HG03139 (cell line): ENCODE data around the gene UBE2F.
"Not testable (repeated sequence)": the region's sequence is repeated elsewhere in the genome, so short reads cannot be mapped to it uniquely, and the experiment has no call there.

Experiments used
- ATAC-seq: cut with Tn5 transposase; IDR thresholded peaks from one replicate; pipeline ENCODE4 v1.9.1; 2021; ENCODE audit not compliant: unreplicated experiment

UBE2F gene

DNA sequence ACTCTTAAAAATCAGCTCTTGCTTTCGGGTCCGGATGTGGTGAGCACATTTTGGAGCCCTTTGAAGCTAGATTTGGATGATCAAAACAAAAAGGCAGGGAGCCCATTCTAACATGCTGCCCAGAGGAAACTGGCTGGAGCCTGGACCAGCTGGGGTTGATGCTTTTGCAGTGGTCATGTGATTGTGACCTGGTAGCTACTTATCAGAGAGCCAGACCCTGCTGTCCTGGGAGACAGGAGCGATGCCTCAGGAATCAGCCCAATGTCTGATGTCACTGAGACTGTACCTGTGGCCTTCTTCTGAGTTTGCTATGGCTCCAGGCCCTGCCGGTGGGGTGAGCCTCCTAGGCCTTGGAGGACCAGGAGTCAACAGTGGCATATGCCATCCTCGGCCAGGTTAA is 75.3 kb downstream of the UBE2F start:
- no peak for ATAC-seq

DNA sequence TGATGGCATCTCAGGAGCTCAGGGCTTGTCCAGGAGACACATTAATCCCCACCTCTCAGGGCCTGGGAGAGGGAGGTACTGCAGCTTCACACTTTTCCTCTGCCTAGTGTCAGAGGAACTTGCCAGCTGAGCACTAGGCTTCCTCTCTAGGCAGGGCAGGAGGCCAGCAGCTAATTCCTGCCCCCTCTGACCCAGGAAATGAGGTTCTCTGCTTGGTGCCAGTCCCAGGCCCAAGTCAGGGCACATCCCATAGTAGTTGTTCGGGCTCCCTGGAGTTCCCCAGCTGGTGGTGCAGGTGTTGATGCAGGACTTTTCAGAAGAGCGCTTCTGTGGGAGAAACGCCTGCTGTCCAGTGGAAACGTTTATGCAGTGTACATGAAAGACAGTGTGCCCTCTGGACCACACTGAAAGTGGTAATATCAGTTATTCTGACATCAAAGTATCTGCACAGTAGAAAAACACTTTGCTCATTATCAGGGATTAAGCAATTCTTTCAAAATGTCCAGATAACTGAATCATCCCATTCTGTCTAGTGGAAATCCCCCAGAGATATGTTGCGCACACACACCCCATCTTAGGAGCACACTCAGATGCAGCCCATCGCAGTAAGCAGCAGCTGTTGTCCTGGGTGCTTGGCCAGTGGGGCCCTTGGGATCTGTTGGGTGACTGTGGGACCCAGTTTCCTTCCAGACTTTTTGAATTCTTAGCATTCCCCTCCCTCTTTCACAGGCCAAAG is 76.2 kb downstream of the UBE2F start:
- no peak for ATAC-seq

DNA sequence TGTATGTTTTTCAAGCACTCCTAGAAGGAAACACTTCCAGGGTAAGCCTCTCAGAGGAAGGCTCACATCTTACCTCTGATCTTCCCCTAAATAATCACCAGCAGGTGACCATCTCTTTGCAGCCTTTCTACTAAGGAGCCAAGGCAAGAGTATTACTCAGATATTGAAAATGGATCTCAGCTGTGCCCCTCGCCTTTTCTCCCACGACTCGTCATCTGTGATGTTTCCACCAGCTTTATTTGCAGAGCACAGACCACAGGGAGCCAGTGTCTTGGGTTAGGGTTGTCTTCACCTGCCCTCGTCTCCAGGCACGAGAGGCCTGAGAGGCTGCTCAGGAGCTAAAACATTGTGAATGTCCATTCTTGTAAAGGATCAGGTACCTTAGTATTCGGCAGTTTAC is 77.0 kb downstream of the UBE2F start:
- ATAC-seq, result no peak

DNA sequence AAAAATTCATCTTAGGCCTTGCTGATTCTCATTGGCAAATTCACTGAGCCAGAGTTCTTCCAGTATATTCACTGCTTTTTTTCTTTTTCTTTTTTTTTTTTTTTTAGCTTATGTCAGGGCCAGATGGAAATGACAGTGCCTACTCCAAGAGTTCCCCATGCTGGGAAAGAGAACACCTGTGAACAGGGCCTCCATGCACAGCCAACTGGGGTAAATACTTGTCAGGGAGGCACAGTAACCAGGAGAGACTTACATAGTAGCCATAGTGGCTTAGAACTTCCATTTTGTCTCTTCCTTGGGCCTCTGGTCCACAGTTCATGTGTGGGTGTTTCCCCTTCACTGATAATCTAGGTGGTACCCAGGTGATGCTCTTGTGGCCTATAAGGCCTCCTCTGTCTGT is 78.8 kb downstream of the UBE2F start:
- ATAC-seq, result no peak

DNA sequence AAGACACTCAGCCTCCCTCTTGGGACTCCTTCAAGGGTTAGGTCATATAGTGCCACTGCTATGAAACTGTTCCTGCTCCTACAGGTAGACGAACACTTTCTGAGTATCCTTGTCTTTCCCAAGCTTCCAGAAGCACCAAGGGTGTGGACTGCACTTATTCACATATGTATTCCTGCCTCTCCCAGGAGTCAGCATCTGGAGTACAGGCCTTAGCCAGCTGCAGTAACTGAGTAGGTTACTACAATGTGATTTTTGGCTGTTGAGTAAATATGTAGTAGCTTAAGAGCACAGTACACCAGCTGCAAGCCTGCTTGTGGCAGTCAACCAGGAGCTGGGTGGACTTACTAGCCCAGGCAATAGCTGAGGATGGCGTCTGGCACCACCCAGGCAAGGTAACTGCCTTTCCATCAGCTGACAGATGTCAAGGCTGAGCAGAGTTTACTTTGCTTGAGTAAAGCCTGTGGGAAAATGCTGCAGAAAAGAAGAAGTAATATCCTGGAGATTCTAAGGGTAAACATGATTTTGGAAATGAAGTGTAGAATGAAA is 80.0 kb downstream of the UBE2F start:
- no peak for ATAC-seq

DNA sequence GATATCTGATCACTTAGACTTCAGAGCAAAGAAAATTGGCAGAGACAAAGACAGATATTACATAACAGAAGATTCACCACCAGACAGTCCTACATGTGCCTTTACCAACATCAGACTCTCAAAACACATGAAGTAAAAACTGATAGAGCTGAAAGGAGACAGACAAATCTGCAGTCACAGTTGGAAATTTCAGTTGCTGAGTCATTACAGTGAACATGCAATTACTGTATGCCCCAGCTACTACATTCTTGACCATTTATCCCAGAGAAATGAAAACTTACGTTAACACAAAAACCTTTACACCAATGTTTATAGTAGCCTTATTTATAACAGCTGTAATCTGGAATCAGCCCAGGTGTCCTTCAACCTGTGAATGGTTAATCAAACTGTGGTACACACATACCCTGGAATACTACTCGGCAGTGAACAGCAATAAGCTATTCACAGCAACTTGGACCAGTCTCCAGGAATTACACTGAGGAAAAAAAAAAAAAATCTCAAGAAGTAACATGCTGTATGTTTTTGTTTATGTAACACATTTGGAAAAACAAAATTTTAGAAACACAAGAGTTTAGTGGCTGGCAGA is 86.5 kb downstream of the UBE2F start:
- no peak for ATAC-seq

DNA sequence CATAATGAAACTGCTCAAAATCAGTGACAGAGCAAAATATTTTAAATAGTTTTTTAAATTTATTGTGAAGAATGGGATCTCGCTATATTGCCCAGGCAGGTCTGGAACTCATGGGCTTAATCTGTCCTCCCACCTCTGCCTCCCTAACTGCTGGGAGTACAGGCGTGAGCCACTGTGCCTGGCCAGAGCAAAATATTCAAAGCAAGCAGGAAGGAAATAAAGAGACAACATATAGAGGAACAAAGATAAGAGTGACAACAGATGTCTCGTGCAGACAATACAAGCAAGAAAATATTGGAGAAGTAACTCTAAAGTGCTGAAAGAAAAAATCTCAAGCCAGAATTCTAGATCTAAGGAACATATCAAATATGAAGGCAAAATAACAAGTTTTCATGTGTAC is 89.0 kb downstream of the UBE2F start:
- no peak for ATAC-seq

DNA sequence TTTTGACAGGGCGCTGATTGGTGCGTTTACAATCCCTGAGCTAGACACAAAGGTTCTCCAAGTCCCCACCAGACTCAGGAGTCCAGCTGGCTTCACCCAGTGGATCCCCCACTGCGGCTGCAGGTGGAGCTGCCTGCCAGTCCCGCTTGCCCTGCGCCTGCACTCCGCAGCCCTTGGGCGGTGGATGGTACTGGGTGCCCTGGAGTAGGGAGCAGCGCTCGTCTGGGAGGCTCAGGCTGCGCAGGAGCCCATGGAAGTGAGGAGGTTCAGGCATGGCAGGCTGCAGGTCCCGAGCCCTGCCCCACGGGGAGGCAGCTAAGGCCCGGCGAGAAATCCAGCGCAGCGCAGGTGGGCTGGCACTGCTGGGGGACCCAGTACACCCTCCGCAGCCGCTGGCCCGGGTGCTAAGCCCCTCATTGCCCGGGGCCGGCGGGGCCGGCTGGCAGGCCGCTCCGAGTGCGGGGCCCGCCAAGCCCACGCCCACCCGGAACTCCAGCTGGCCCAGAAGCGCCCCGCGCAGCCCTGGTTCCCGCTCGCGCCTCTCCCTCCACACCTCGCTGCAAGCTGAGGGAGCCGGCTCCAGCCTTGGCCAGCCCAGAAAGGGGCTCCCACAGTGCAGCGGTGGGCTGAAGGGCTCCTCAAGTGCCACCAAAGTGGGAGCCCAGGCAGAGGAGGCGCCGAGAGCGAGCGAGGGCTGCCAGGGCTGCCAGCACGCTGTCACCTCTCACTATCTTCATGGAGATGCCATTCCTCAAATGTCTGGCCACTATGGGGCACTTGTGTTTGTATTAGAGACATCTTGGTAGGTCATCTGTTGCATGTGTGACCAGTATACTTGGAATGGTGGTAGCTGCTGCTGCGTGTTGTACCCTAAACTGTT is 91.1 kb downstream of the UBE2F start:
- ATAC-seq, result not testable (repeated sequence)

DNA sequence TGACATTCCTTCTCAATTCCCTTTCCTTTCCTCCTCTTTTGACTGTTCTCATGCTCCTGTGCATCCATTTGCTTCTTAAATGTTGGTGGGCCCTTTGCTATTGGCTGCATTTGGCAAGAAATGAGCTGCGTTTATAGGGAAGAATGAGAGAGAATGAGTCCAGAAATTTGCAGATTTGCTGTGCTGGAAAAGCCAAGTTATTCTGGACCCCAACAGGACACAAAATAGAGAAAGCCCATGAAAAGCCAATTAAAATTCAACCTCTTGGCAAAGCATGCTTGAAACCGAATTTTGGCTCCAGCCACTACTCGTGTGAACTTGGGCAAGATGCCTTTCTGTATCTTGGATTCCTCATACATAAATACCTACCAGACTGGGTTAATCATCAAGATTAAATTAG is 92.7 kb downstream of the UBE2F start:
- ATAC-seq, result no peak

DNA sequence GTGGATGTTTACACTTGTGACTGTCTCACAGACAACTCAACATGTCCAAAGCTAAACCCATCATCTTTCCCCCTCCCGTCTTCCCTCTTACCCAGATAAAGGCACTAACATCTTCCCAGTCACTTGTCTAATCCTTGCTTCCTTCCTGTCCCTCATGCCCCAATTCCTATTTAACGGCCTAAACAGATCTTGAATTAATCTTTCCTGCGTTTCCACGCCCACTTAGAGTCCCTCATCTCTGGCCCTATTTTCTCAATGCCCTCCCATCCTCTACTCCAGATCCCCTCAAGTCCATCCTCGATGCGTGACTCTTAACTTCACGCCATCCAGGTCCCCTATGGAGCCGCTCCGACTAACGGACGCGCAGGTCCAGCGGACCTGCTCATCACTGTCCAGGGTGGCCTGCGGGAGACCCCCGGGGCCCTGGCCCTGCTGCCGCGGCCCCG is 93.3 kb downstream of the UBE2F start:
- no peak for ATAC-seq

DNA sequence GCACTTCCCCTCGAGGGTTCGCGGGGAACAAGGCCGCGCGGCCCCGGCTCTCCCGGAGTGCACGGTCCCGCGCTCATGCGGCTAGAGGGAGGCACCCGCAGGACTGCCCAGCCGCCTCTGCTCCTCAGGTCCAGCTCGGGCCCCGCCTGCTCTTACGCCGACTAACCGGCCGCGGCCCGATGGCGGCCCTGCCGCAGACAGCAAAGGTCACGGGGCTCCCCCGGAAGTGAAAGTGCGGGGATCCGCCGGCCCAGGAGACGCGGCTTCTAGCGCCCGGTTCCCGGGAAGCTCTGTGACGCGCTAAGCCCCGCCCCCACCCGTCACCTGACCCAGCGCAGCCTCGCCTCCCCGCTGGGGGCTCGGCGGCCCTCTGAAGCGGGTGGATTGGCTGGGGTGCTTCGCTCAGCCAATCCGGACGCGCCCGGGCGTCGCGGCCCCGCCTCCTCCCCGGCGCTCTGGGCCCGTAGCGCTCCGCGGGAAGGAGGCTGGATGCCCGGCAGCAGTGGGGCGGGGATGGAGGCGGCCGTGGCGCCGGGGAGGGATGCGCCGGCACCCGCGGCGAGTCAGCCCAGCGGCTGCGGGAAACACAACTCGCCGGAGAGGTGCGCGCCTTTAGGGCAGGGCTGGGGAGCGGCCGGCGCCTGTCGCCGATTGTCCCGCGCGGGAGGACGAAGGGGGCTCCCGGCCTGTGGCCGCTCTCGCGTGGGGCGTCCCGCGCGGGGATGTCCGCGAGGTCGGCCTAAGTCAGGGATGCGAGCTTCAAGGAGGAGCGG is 93.9 kb downstream of the UBE2F start, which contains the start of gene SCLY:
Gene SCLY (plus strand): TSS at position 460 of the 773 bp plus-strand sequence. CDS start 54 bp downstream, at position 514.
- ATAC-seq, result peak; percentile 91

DNA sequence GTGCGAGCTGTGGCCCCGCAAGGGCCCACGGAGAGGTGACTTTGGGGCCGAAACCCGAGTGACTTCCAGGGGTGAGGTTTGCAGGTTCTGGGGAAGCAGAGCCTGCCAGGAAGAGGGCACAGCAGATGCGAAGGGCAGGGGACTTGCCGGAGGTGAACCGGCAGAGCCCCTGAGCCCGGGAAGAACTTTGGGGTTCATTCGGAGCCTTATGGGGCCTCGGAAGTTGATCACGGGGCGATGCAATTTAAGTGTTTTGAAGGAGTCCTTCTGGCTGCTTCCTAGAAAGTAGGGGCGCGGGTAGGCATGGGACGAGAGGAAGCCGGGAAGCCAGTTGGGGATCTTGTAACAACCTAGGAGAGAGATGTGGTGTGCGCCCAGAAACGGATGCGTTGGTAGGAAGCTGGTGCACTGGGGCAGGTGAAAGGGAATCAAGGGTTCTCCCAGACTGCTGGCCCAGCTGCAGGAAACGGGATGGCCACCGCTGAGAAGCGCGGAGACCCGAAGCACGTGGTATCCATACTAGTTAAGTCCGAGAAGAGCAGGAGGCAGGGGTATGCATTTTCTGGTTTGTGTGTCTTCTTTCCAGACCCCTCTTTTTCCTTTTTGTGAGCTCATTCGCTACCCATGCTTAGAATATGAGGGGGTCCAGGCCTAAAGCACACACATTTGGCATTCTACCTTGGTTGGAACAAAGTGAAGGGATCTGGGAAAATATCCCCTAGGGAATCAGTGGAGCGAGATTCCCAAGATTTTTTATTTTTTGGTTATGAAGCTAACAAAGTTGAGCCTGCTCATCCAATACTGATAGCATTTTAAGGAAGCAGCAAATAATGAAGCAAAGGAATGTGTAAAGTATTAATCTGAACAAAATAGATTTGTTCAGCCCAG is 94.7 kb downstream of the UBE2F start:
- ATAC-seq, result peak; percentile 8

DNA sequence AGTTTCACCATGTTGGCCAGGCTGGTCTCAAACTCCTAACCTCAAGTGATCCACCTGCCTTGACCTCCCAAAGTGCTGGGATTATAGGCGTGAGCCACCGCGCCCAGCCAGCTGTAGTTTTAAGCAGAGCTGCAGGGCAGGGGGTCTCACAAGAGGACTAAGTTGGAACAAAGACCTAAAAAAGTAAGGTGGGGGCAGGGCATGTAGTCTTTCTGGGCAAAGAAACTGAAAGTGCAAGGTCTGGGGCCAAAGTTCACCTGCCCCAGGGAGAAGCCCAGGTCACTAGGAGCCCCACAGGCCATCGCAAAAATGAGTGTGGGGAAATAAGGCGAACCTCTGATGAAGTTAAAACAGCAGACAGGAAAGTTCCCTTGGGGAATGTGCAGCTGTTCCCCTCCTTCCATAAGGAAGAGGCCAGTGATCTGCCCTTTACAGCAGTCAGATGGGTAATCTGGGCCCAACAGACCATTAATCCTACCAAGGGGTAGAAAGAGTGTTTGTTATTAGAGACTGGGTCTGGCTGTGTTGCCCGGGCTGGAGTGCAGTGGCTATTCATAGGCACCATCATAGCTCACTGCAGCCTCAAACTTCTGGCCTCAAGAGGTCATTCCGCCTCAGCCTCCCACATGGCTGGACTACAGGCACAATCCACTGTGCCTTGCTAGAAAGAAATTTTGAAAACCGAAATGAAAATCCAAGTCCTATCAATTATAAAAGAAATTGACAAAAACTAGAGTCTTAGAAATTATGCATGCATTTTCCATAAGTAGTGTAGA is 96.8 kb downstream of the UBE2F start:
- ATAC-seq, result no peak

DNA sequence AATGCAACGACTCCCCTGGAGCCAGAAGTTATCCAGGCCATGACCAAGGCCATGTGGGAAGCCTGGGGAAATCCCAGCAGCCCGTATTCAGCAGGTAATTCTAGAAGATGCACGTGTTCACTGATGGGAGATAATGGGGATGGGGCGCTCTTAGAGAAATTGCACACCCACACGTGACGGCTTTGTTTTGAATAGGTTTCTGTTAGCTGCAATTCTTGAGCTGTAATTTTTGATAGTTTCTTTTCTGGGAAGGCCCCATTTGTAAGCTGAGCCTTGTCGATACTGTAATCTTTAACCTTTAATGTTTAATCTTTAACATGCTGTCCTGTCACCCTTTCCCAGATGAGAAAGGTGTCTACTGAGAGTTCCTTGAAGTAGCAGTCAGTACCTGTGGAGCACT is 97.6 kb downstream of the UBE2F start:
- no peak for ATAC-seq

DNA sequence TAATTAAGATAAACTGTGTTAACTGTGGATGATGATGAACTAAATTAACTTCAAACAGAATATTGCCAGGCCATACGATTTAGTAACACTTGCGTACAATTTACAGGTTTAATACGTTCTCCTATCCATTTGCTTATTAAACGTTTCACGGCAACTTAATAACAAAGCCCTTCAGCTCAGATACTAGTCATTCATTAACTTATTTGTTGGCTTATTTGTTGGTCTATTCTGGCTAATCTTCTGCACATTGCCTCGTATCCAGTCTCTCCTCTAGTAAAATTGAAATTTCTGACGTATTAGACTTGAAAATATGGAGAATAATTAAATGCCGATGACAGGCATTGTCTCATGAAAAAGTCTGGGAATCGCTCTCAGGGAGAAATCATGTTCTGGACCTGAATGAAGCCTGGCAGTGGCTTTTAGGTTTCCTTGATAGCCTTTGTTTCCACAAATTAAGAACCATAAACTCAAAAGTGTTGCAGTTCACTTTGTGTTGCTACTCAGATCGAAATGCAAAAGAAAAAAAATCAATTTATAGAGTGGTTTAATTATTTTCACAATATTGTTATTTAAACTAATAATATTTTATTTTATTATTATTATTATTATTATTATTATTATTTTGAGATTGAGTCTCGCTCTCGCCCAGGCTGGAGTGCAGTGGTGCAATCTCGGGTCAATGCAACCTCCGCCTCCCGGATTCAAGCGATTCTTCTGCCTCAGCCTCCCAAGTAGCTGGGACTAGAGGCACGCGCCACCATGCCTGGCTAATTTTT is 98.4 kb downstream of the UBE2F start:
- ATAC-seq, result no peak

DNA sequence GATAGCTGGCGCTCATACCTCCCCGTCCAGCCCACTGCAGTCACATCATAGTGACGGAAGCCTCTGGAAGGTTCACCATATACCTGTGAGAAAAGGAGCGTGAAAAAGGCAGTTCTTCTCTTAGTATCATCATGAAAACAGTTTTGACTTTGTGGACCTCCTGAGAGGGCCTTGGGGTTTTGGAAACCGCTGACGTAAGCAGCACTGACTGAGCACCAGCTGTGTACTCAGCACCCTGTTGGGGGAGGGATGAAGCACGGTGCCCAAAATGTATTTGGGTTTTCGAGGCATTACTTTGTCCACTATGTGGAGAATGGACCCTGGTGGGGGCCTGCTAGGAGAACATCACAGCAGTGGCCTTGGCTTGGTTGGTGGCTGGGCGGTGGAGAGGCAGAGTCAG is 99.4 kb downstream of the UBE2F start:
- no peak for ATAC-seq

DNA sequence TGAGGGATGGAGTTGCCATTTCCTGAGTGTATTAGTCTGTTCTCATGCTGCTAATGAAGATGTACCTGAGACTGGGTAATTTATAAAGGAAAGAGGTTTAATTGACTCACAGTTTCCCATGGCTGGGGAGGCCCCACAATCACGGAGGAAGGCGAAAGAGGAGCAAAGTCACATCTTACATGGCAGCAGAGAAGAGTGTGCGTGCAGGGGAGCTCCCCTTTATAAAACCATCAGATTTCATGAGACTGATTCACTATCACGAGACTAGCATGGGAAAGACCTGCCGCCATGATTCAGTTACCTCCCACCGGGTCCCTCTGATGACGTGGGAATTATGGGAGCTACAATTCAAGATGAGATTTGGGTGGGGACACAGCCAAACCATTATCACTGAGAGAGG is 99.9 kb downstream of the UBE2F start:
- ATAC-seq, result not testable (repeated sequence)

DNA sequence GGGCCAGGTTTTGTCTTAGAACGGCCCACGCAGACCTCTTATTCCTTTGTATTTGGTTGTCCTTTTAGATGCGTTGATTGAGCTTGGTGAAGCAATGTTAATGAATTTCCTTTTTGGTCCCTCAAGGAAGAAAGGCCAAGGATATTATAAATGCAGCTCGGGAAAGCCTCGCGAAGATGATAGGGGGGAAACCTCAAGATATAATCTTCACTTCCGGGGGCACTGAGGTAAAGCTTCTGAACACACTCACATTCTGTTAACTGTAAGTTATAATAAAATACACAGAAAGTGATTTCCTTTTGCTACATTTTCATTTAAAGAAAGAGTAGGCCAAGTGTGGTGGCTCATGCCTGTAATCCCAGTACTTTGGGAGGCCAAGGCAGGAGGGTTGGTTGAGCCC is 101.1 kb downstream of the UBE2F start:
- ATAC-seq, result no peak
